ENCODE results near the gene OTC. TPM values are rescaled to one million over a fixed set of nuclear protein-coding genes. Genes with fewer than 3 reads are reported as not detected.

The OTC gene
- total and polyA plus RNA-seq, 7 donors, result 0.08 to 0.34 (median 0.21) TPM; not detected in 1

DNA sequence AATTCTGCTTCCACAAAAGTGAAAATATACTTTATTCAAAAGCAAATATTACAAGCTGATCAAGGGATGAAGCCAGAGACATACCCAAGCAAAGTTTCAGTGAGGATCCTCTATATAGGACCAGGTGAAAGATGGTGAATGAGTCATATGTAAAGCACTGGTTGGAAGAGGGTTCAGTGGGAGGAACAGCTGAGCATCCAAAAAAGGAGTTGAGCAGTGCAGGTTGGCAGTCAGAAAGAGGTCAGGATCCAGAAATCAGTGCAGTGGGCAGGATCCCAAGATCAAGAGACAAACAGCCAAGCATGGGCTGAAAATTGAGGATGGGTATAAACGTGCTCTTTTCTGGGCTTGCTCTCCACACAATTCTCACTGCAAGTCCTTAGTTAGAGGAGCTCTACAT lies 30.3 kb downstream of the OTC start:
- Histone ChIP-seq H3K4me3 (no peak overlapping the region), H3K4me1 (no peaks in the 10 kb centered on the region), H3K9me3 (peaks cover 3% of the 10 kb centered on the region), H3K27ac (no peak overlapping the region), H3K27me3 (ENCODE audit: insufficient read depth in 3 of 3, low read length in 2 of 3) (peaks cover 0 to 1% (median 0%) of the 10 kb centered on the region in 3 donors), H3K36me3 (ENCODE audit: insufficient read depth in 1 of 2, low read depth in 1 of 2) (no peaks in the 10 kb centered on the region)
- intact Hi-C loops (cut with DNase I), result no loop called here
- ATAC-seq (peak in 2 of 4 donors; percentile 24 to 65), DNase-seq (no peak)
- TF ChIP-seq, protein P1, sequence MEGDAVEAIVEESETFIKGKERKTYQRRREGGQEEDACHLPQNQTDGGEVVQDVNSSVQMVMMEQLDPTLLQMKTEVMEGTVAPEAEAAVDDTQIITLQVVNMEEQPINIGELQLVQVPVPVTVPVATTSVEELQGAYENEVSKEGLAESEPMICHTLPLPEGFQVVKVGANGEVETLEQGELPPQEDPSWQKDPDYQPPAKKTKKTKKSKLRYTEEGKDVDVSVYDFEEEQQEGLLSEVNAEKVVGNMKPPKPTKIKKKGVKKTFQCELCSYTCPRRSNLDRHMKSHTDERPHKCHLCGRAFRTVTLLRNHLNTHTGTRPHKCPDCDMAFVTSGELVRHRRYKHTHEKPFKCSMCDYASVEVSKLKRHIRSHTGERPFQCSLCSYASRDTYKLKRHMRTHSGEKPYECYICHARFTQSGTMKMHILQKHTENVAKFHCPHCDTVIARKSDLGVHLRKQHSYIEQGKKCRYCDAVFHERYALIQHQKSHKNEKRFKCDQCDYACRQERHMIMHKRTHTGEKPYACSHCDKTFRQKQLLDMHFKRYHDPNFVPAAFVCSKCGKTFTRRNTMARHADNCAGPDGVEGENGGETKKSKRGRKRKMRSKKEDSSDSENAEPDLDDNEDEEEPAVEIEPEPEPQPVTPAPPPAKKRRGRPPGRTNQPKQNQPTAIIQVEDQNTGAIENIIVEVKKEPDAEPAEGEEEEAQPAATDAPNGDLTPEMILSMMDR (IDR thresholded peaks at IDR 0.05), result no peak
- WGBS, 3 donors, result 22 to 43% (median 26%) methylated on average over 1 of the region's 1 CpG

DNA sequence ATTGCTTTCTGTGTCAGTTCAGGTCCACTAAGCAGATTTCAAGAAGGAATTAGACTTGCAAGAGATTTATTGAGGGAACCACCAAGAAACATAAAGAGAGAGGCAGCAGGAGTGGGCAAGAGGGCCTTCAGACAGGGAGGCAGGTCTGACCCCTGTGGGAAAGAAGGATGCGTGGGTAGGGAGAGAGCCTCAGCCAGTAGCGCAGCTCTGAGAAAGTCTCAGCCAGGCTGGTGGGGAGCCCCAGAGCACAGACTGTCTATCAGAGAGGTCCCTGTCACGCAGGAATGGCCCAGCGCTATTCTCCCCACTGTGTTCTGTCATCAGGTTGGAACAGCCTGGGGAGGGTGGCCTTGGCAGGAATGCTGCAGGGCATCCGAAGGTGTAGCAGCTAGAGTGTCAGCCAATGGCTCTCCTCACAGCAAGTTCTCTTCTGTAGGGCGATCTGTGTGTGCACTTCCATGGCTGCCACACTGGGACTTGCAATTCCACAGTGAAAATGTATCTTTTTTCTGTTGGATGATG lies 48.0 kb downstream of the OTC start:
- no peak overlapping the region for H3K4me3 ChIP-seq
- no peak overlapping the region for H3K27ac ChIP-seq
- H3K27me3 ChIP-seq (ENCODE audit: insufficient read depth in 3 of 3, low read length in 2 of 3), result peaks cover 0 to 3% (median 0%) of the 10 kb centered on the region in 3 donors
- H3K9me3 ChIP-seq, result no peaks in the 10 kb centered on the region
- no peak for ATAC-seq
- DNase-seq, result no peak
- no peaks in the 10 kb centered on the region for H3K4me1 ChIP-seq
- intact Hi-C loops (cut with DNase I), result no loop called here
- TF ChIP-seq, protein P1 (IDR thresholded peaks at IDR 0.05), result no peak
- WGBS, 3 donors, result 58 to 100% (median 83%) methylated on average over 5 to 6 of the region's 6 CpGs
- no peaks in the 10 kb centered on the region for H3K36me3 ChIP-seq (ENCODE audit: insufficient read depth in 1 of 2, low read depth in 1 of 2)

DNA sequence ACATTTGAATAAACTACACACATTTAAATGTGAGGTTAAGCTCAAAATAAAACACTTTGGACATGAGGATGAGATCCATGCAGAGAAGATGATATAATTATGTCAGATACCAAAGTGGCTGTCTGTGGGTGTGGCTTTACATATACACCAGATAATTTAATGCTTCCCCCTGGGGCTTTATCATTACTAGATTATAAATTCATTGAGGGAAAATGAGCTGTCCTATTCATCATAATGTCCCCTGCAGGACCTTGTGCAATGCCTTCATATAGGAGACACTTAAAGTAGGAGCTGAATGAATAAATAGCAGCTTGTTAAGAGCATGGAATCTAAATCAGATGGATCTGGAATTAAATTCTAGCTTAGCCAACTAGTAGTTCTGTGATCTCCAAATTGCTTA lies 49.7 kb downstream of the OTC start:
- DNase-seq, result no peak

DNA sequence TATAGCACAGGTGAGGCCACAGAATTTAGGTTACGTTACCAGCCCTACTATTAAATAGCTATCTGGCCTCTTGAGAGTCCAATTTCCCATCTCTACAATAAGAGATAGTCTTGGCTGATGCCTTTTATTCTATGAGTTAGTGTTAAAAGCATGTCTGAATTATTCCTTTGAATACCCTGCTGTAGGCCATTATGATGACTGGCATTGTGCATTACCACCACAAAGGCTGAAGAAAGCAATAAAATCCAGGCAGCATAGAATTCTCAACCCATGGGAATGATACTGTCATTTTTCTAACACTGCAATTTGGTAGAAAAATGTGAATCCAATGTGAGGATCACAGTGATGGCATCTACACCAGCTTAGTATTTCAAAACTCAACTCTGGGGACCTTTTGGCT lies 51.4 kb downstream of the OTC start:
- H3K4me1 ChIP-seq, result no peaks in the 10 kb centered on the region
- no peaks in the 10 kb centered on the region for H3K9me3 ChIP-seq
- no peak overlapping the region for H3K27ac ChIP-seq
- DNase-seq, result no peak
- peaks cover 0 to 18% (median 0%) of the 10 kb centered on the region in 3 donors for H3K27me3 ChIP-seq (ENCODE audit: insufficient read depth in 3 of 3, low read length in 2 of 3)
- 71 to 100% (median 97%) methylated on average over 1 of the region's 1 CpG for WGBS, 3 donors
- ATAC-seq, result no peak
- TF ChIP-seq, protein P1 (IDR thresholded peaks at IDR 0.05), result no peak
- H3K4me3 ChIP-seq, result no peak overlapping the region
- no peaks in the 10 kb centered on the region for H3K36me3 ChIP-seq (ENCODE audit: insufficient read depth in 1 of 2, low read depth in 1 of 2)
- intact Hi-C loops (cut with DNase I), result no loop called here

More for the DNA sequence above, 49.7 kb downstream of the OTC start:
- intact Hi-C loops (cut with DNase I), result no loop called here
- no peaks in the 10 kb centered on the region for H3K9me3 ChIP-seq
- no peak overlapping the region for H3K4me3 ChIP-seq
- H3K36me3 ChIP-seq (ENCODE audit: insufficient read depth in 1 of 2, low read depth in 1 of 2), result no peaks in the 10 kb centered on the region
- no peaks in the 10 kb centered on the region for H3K4me1 ChIP-seq
- H3K27ac ChIP-seq, result no peak overlapping the region
- TF ChIP-seq, protein P1 (IDR thresholded peaks at IDR 0.05), result no peak
- peaks cover 0 to 13% (median 0%) of the 10 kb centered on the region in 3 donors for H3K27me3 ChIP-seq (ENCODE audit: insufficient read depth in 3 of 3, low read length in 2 of 3)
- ATAC-seq, result no peak

DNA sequence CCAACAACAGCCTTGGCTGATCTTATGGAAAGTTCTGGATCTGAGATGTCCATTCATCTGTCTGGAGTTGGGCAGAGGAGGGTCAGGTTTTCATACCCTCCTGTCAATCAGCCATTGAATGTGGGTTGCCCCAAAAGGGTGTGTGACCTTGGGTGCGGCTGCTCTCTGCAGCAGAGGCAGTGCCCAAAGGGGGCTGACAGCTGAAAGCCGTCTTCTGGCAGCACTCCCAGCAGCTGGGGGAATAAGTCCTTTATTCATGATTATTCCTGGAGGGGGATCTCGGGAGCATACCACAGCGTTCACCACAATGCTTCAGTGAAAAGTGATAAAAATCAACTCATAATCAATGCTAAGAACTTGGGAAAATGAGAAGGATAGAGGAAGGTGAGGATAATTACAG lies 54.7 kb downstream of the OTC start:
- ATAC-seq (no peak), DNase-seq (no peak)
- no peaks in the 10 kb centered on the region for H3K9me3 ChIP-seq
- H3K27ac ChIP-seq, result no peak overlapping the region
- H3K27me3 ChIP-seq (ENCODE audit: insufficient read depth in 3 of 3, low read length in 2 of 3), result peaks cover 0 to 18% (median 0%) of the 10 kb centered on the region in 3 donors
- H3K4me1 ChIP-seq, result no peaks in the 10 kb centered on the region
- H3K36me3 ChIP-seq (ENCODE audit: insufficient read depth in 1 of 2, low read depth in 1 of 2), result no peaks in the 10 kb centered on the region
- WGBS, 3 donors, result 17 to 18% (median 18%) methylated on average over 4 of the region's 4 CpGs
- TF ChIP-seq, protein P1 (IDR thresholded peaks at IDR 0.05), result no peak
- no peak overlapping the region for H3K4me3 ChIP-seq
- intact Hi-C loops (cut with DNase I), result no loop called here
